ENCODE results near the gene COL20A1.

COL20A1 gene

GRCh38 chr20:63369724-63370617 lies 77.0 kb downstream of the COL20A1 start:
- no peak overlapping the region for H4K8ac ChIP-seq (ENCODE audit: low read depth, low read length)
- no peak overlapping the region for H4K91ac ChIP-seq (ENCODE audit: low read depth, low read length)
- no peak overlapping the region for H3K4ac ChIP-seq (ENCODE audit: low read depth, low read length)
- H3K27me3 ChIP-seq (ENCODE audit: insufficient read depth, low read length), result no peaks in the 10 kb centered on the region
- peaks cover under 1% of the 10 kb centered on the region for H3K9me3 ChIP-seq (ENCODE audit: insufficient read depth, low read depth, low read length)
- H3K4me1 ChIP-seq (ENCODE audit: control insufficient read depth in 1 of 2, insufficient read depth in 2 of 2, low read length in 2 of 2), result no peaks in the 10 kb centered on the region
- H3K4me3 ChIP-seq (ENCODE audit: low read depth, low read length), result peak overlapping the region; percentile 2
- H3K36me3 ChIP-seq (ENCODE audit: control insufficient read depth in 1 of 2, insufficient read depth in 2 of 2, low read length in 2 of 2), result no peaks in the 10 kb centered on the region
- no peak overlapping the region for H3K23ac ChIP-seq (ENCODE audit: low read length)
- no peak for DNase-seq
- H2BK12ac ChIP-seq (ENCODE audit: low read length), result no peak overlapping the region
- no peak overlapping the region for H2BK5ac ChIP-seq (ENCODE audit: low read depth, low read length, poor library complexity)
- H3K27ac ChIP-seq (ENCODE audit: low read depth, low read length), result no peak overlapping the region
- no CpG with 5 or more reads among the region's 24 CpGs for WGBS (ENCODE audit: extremely low coverage, insufficient coverage, insufficient read length)
- H3K4me2 ChIP-seq (ENCODE audit: low read length), result no peak overlapping the region
- no peaks in the 10 kb centered on the region for H3K79me1 ChIP-seq (ENCODE audit: low read length)
- H2BK120ac ChIP-seq (ENCODE audit: insufficient read depth, low read length, poor library complexity), result no peak overlapping the region
- no peak overlapping the region for H3K9ac ChIP-seq (ENCODE audit: low read length)
- H2AFZ ChIP-seq (ENCODE audit: insufficient read depth, low read length, poor library complexity), result no peak overlapping the region
- H3K79me2 ChIP-seq (ENCODE audit: control insufficient read depth, insufficient read depth, low read length, poor library complexity), result no peaks in the 10 kb centered on the region
- H3K14ac ChIP-seq (ENCODE audit: low read length), result no peak overlapping the region
- no peak overlapping the region for H2AK5ac ChIP-seq (ENCODE audit: low read length)
- no peak overlapping the region for H4K12ac ChIP-seq (ENCODE audit: low read depth, low read length)
- H3K18ac ChIP-seq (ENCODE audit: low read length), result no peak overlapping the region

- H3K4ac ChIP-seq (ENCODE audit: low read depth, low read length), result no peak overlapping the region
- DNase-seq, result no peak
- no peak overlapping the region for H4K91ac ChIP-seq (ENCODE audit: low read depth, low read length)
- H3K23ac ChIP-seq (ENCODE audit: low read length), result no peak overlapping the region
- H3K9me3 ChIP-seq (ENCODE audit: insufficient read depth, low read depth, low read length), result peaks cover 3% of the 10 kb centered on the region
- H2BK120ac ChIP-seq (ENCODE audit: insufficient read depth, low read length, poor library complexity), result no peak overlapping the region
- no peaks in the 10 kb centered on the region for H3K27me3 ChIP-seq (ENCODE audit: insufficient read depth, low read length)
- no peak overlapping the region for H4K8ac ChIP-seq (ENCODE audit: low read depth, low read length)
- H3K4me1 ChIP-seq (ENCODE audit: control insufficient read depth in 1 of 2, insufficient read depth in 2 of 2, low read length in 2 of 2), result no peaks in the 10 kb centered on the region
- no peak overlapping the region for H3K18ac ChIP-seq (ENCODE audit: low read length)
- no CpG with 5 or more reads among the region's 21 CpGs for WGBS (ENCODE audit: extremely low coverage, insufficient coverage, insufficient read length)
- H4K12ac ChIP-seq (ENCODE audit: low read depth, low read length), result no peak overlapping the region
- no peak overlapping the region for H3K4me2 ChIP-seq (ENCODE audit: low read length)
- H2AFZ ChIP-seq (ENCODE audit: insufficient read depth, low read length, poor library complexity), result no peak overlapping the region
- no peak overlapping the region for H2AK5ac ChIP-seq (ENCODE audit: low read length)
- H2BK12ac ChIP-seq (ENCODE audit: low read length), result no peak overlapping the region
- no peaks in the 10 kb centered on the region for H3K36me3 ChIP-seq (ENCODE audit: control insufficient read depth in 1 of 2, insufficient read depth in 2 of 2, low read length in 2 of 2)
- no peaks in the 10 kb centered on the region for H3K79me2 ChIP-seq (ENCODE audit: control insufficient read depth, insufficient read depth, low read length, poor library complexity)
- no peak overlapping the region for H3K14ac ChIP-seq (ENCODE audit: low read length)
- H3K9ac ChIP-seq (ENCODE audit: low read length), result no peak overlapping the region
- H2BK5ac ChIP-seq (ENCODE audit: low read depth, low read length, poor library complexity), result no peak overlapping the region
- H3K4me3 ChIP-seq (ENCODE audit: low read depth, low read length), result peak overlapping the region; percentile 2
- H3K27ac ChIP-seq (ENCODE audit: low read depth, low read length), result no peak overlapping the region
- H3K79me1 ChIP-seq (ENCODE audit: low read length), result no peaks in the 10 kb centered on the region
Observed at GRCh38 chr20:63370618-63371187, 77.7 kb downstream of the COL20A1 start.

GRCh38 chr20:63371291-63371865 lies 78.4 kb downstream of the COL20A1 start:
- Histone ChIP-seq H3K79me2 (ENCODE audit: control insufficient read depth, insufficient read depth, low read length, poor library complexity) (no peaks in the 10 kb centered on the region), H4K12ac (ENCODE audit: low read depth, low read length) (no peak overlapping the region), H2AK5ac (ENCODE audit: low read length) (no peak overlapping the region), H2BK120ac (ENCODE audit: insufficient read depth, low read length, poor library complexity) (no peak overlapping the region), H2BK5ac (ENCODE audit: low read depth, low read length, poor library complexity) (no peak overlapping the region), H2AFZ (ENCODE audit: insufficient read depth, low read length, poor library complexity) (no peak overlapping the region), H3K4ac (ENCODE audit: low read depth, low read length) (no peak overlapping the region), H3K18ac (ENCODE audit: low read length) (no peak overlapping the region), H3K79me1 (ENCODE audit: low read length) (no peaks in the 10 kb centered on the region), H4K91ac (ENCODE audit: low read depth, low read length) (no peak overlapping the region), H2BK12ac (ENCODE audit: low read length) (no peak overlapping the region), H3K23ac (ENCODE audit: low read length) (no peak overlapping the region), H3K4me3 (ENCODE audit: low read depth, low read length) (no peak overlapping the region), H3K4me1 (ENCODE audit: control insufficient read depth in 1 of 2, insufficient read depth in 2 of 2, low read length in 2 of 2) (no peaks in the 10 kb centered on the region), H3K4me2 (ENCODE audit: low read length) (no peak overlapping the region), H3K27ac (ENCODE audit: low read depth, low read length) (no peak overlapping the region), H3K36me3 (ENCODE audit: control insufficient read depth in 1 of 2, insufficient read depth in 2 of 2, low read length in 2 of 2) (no peaks in the 10 kb centered on the region), H3K14ac (ENCODE audit: low read length) (no peak overlapping the region), H3K27me3 (ENCODE audit: insufficient read depth, low read length) (no peaks in the 10 kb centered on the region), H3K9ac (ENCODE audit: low read length) (no peak overlapping the region), H4K8ac (ENCODE audit: low read depth, low read length) (no peak overlapping the region), H3K9me3 (ENCODE audit: insufficient read depth, low read depth, low read length) (peaks cover 3% of the 10 kb centered on the region)
- DNase-seq, result no peak
- WGBS (ENCODE audit: extremely low coverage, insufficient coverage, insufficient read length), result no CpG with 5 or more reads among the region's 28 CpGs

GRCh38 chr20:63372971-63373885 lies 80.2 kb downstream of the COL20A1 start:
- Histone ChIP-seq H3K9me3 (ENCODE audit: insufficient read depth, low read depth, low read length) (peaks cover 3% of the 10 kb centered on the region), H2BK12ac (ENCODE audit: low read length) (no peak overlapping the region), H2AFZ (ENCODE audit: insufficient read depth, low read length, poor library complexity) (no peak overlapping the region), H3K14ac (ENCODE audit: low read length) (no peak overlapping the region), H2AK5ac (ENCODE audit: low read length) (no peak overlapping the region), H4K8ac (ENCODE audit: low read depth, low read length) (no peak overlapping the region), H3K18ac (ENCODE audit: low read length) (no peak overlapping the region), H3K27me3 (ENCODE audit: insufficient read depth, low read length) (no peaks in the 10 kb centered on the region), H3K4ac (ENCODE audit: low read depth, low read length) (no peak overlapping the region), H3K4me3 (ENCODE audit: low read depth, low read length) (no peak overlapping the region), H3K9ac (ENCODE audit: low read length) (no peak overlapping the region), H2BK5ac (ENCODE audit: low read depth, low read length, poor library complexity) (no peak overlapping the region), H4K91ac (ENCODE audit: low read depth, low read length) (no peak overlapping the region), H2BK120ac (ENCODE audit: insufficient read depth, low read length, poor library complexity) (no peak overlapping the region), H3K23ac (ENCODE audit: low read length) (no peak overlapping the region), H3K4me1 (ENCODE audit: control insufficient read depth in 1 of 2, insufficient read depth in 2 of 2, low read length in 2 of 2) (no peaks in the 10 kb centered on the region), H3K79me2 (ENCODE audit: control insufficient read depth, insufficient read depth, low read length, poor library complexity) (no peaks in the 10 kb centered on the region), H4K12ac (ENCODE audit: low read depth, low read length) (no peak overlapping the region), H3K36me3 (ENCODE audit: control insufficient read depth in 1 of 2, insufficient read depth in 2 of 2, low read length in 2 of 2) (no peaks in the 10 kb centered on the region), H3K27ac (ENCODE audit: low read depth, low read length) (no peak overlapping the region), H3K79me1 (ENCODE audit: low read length) (no peaks in the 10 kb centered on the region), H3K4me2 (ENCODE audit: low read length) (no peak overlapping the region)
- DNase-seq, result no peak
- WGBS (ENCODE audit: extremely low coverage, insufficient coverage, insufficient read length), result no CpG with 5 or more reads among the region's 34 CpGs

All from trophoblast cell (in vitro differentiated cells and primary cell).